Measurements from ENCODE around the gene BRD9. TPM values are rescaled to one million over a fixed set of nuclear protein-coding genes. Genes with fewer than 3 reads are reported as not detected.

The BRD9 gene
- total and polyA plus RNA-seq, 9 of the 15 experiments (the other 6 are each of a cell fraction or from before 2014, with no cell fraction given) = 2.4 to 68.7 (median 44.9) TPM

- DNase-seq (ENCODE audit: extremely low read depth in 1 of 4, low spot score in 3 of 4) = peak in 1 of 4 experiments; percentile 12
- ATAC-seq = no peak
- Histone ChIP-seq H3K27me3 (ENCODE audit: control insufficient read depth in 2 of 2, insufficient read depth in 2 of 2, low read length in 2 of 2) (no peaks in the 10 kb centered on the region), H3K27ac (ENCODE audit: extremely low read depth, low read depth, low read length) (no peak overlapping the region), H2AFZ (ENCODE audit: low read depth, low read length) (no peak overlapping the region), H3K4me2 (ENCODE audit: insufficient read depth, low read length) (no peak overlapping the region), H3K79me2 (ENCODE audit: control insufficient read depth, insufficient read depth, low read length) (no peaks in the 10 kb centered on the region), H3K4me1 (replicated peaks in 1 of 2; ENCODE audit: control insufficient read depth in 2 of 2, insufficient read depth in 2 of 2, low read length in 2 of 2) (peaks cover 0 to 33% of the 10 kb centered on the region in 2 experiments; a peak in 2 of 5 replicates), H3K4me3 (no peak overlapping the region), H4K20me1 (replicated peaks; ENCODE audit: control insufficient read depth, insufficient read depth, low read length) (peaks cover 10% of the 10 kb centered on the region), H3K36me3 (ENCODE audit: control insufficient read depth, insufficient read depth, low read length) (peaks cover 75% of the 10 kb centered on the region), H3K9me3 (replicated peaks; ENCODE audit: control insufficient read depth, insufficient read depth, low read depth, low read length) (no peaks in the 10 kb centered on the region), H3K9me1 (ENCODE audit: control insufficient read depth, insufficient read depth, low read length) (no peaks in the 10 kb centered on the region), H3K9ac (ENCODE audit: insufficient read depth in 1 of 2, low read depth in 2 of 2, low read length in 2 of 2) (peak overlapping the region in 1 of 2 experiments; percentile 43; a peak in 1 of 4 replicates)
- TF ChIP-seq HNRNPLL (IDR thresholded peaks at IDR 0.05; ENCODE audit: low read depth, low read length, poor library complexity, severe bottlenecking) = no peak
- TF ChIP-seq ATF7 (IDR thresholded peaks at IDR 0.05) = no peak
- no peak for TF ChIP-seq RERE (CRISPR knock-in tag; IDR thresholded peaks at IDR 0.05; ENCODE audit: borderline replicate concordance)
- TF ChIP-seq FOXM1 (IDR thresholded peaks at IDR 0.05; ENCODE audit: low read depth) = no peak
- TF ChIP-seq FOXM1 (CRISPR knock-in tag; IDR thresholded peaks at IDR 0.05; ENCODE audit: low read depth) = no peak
- TF ChIP-seq TAF1 (IDR thresholded peaks at IDR 0.05; ENCODE audit: control insufficient read depth, extremely low read depth, insufficient read depth, low read length, severe bottlenecking) = no peak
- no peak for TF ChIP-seq ZSCAN32 (CRISPR knock-in tag; IDR thresholded peaks at IDR 0.05)
- no peak for TF ChIP-seq SP1 (CRISPR knock-in tag; IDR thresholded peaks at IDR 0.05)
- no peak for TF ChIP-seq BRD9 (IDR thresholded peaks at IDR 0.05; ENCODE audit: low read depth, partially characterized antibody)
- no peak for TF ChIP-seq CGGBP1 (CRISPR knock-in tag; IDR thresholded peaks at IDR 0.05)
- TF ChIP-seq SMARCC2 (IDR thresholded peaks at IDR 0.05; ENCODE audit: low read depth) = no peak
- TF ChIP-seq ZNF277 (CRISPR knock-in tag; IDR thresholded peaks at IDR 0.05; ENCODE audit: borderline replicate concordance) = no peak
- no peak for TF ChIP-seq CBX2 (IDR thresholded peaks at IDR 0.05; ENCODE audit: insufficient read depth, low read length, poor library complexity, severe bottlenecking)
- TF ChIP-seq ZBED1 (IDR thresholded peaks at IDR 0.05) = no peak
- no peak for TF ChIP-seq ZNF668 (CRISPR knock-in tag; IDR thresholded peaks at IDR 0.05)
- no peak for TF ChIP-seq RBM22 (IDR thresholded peaks at IDR 0.05; ENCODE audit: low read depth, low read length, poor library complexity, severe bottlenecking)
- CTCF ChIA-PET (ENCODE audit: low intra/inter-chr PET ratio) = no interaction called here
- in situ Hi-C loops (cut with MboI) = no loop called here
- FAIRE-seq = no peak
- intact Hi-C loops (cut with micrococcal nuclease) = no loop called here
- POLR2A ChIA-PET = interaction anchor here (0.6 kb wide), 1 partner anchor 9 kb away, joined by 3 read pairs; no protein-coding TSS in a partner anchor
- no TSS peak for BruUV-seq (replicated peaks)
- WGBS (ENCODE audit: insufficient coverage, low coverage, missing lambda C conversion rate) = 88% methylated on average over 14 of the region's 15 CpGs
Measured at GRCh38 chr5:864492-865167, 28.0 kb downstream of the BRD9 start.

Measured in K562 (cell line).